Fibroblast of mammary gland (primary cell): Measurements from ENCODE around the gene CIT.

Experiments used
- DNase-seq: peaks from one replicate; pipeline ENCODE4 v3.0.0-alpha.2; 2010; ENCODE audit warnings: low read depth
- H3K4me3 ChIP-seq: 2 replicates; pipeline ENCODE4 v1.5.1; 2011; ENCODE audit warnings: low read depth, mild to moderate bottlenecking, low read length, moderate library complexity; ENCODE audit not compliant: control insufficient read depth
- TF ChIP-seq, protein P1 (sequence below): conservative IDR thresholded peaks from 2 replicates; pipeline ENCODE4 v1.5.1; 2011; ENCODE audit warnings: low read depth, low read length, inconsistent platforms; ENCODE audit not compliant: control insufficient read depth, insufficient read depth

CIT gene, protein sequence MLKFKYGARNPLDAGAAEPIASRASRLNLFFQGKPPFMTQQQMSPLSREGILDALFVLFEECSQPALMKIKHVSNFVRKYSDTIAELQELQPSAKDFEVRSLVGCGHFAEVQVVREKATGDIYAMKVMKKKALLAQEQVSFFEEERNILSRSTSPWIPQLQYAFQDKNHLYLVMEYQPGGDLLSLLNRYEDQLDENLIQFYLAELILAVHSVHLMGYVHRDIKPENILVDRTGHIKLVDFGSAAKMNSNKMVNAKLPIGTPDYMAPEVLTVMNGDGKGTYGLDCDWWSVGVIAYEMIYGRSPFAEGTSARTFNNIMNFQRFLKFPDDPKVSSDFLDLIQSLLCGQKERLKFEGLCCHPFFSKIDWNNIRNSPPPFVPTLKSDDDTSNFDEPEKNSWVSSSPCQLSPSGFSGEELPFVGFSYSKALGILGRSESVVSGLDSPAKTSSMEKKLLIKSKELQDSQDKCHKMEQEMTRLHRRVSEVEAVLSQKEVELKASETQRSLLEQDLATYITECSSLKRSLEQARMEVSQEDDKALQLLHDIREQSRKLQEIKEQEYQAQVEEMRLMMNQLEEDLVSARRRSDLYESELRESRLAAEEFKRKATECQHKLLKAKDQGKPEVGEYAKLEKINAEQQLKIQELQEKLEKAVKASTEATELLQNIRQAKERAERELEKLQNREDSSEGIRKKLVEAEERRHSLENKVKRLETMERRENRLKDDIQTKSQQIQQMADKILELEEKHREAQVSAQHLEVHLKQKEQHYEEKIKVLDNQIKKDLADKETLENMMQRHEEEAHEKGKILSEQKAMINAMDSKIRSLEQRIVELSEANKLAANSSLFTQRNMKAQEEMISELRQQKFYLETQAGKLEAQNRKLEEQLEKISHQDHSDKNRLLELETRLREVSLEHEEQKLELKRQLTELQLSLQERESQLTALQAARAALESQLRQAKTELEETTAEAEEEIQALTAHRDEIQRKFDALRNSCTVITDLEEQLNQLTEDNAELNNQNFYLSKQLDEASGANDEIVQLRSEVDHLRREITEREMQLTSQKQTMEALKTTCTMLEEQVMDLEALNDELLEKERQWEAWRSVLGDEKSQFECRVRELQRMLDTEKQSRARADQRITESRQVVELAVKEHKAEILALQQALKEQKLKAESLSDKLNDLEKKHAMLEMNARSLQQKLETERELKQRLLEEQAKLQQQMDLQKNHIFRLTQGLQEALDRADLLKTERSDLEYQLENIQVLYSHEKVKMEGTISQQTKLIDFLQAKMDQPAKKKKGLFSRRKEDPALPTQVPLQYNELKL (N-terminal part only)

DNA sequence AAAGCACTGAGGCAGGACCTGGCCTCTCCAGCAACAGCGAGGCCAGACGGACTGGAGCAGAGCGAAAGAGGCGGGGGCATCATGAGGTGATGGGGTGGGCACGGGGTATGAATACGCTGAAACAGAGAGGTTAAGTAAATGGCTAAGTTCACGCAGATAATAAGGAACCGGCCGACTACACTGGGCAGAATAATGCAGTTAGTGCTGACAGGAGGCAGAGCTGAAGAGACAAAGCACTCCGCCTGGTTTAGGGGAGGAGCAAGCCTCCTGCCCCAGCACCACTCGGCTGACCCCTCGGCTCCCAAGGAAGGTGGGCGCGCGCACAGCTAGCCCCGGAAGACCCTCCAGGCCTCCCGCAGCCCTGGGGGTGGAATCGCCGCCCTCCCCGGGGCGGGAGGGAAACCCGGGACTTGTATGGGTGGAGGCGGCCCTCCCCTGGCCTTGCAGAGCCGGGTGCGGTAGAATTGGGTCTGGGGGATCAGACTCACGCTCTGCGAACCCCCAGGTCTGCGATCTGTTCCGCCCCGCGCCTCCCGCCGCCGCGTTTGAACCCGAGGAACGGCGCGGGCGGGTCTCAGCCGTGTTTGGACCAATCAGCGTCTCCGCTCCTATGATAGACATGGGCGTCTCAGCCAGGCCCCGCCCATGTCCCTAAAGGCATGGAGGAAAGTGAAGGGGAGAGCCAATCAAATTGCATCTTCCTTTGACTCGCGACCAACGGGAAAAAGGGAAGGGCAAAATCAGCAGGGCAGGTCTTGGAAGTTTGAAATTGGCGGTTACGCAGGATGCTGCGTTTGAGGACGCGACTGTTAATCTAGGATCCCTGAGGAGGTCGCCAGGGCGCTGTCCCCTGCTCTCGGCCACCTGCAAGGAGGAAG is at the start of gene CIT:
TSS of gene CIT (minus strand) at position 560 of the 878 bp plus-strand sequence. CDS start 1,152 bp downstream, outside the sequence.
- TF ChIP-seq, protein P1, sequence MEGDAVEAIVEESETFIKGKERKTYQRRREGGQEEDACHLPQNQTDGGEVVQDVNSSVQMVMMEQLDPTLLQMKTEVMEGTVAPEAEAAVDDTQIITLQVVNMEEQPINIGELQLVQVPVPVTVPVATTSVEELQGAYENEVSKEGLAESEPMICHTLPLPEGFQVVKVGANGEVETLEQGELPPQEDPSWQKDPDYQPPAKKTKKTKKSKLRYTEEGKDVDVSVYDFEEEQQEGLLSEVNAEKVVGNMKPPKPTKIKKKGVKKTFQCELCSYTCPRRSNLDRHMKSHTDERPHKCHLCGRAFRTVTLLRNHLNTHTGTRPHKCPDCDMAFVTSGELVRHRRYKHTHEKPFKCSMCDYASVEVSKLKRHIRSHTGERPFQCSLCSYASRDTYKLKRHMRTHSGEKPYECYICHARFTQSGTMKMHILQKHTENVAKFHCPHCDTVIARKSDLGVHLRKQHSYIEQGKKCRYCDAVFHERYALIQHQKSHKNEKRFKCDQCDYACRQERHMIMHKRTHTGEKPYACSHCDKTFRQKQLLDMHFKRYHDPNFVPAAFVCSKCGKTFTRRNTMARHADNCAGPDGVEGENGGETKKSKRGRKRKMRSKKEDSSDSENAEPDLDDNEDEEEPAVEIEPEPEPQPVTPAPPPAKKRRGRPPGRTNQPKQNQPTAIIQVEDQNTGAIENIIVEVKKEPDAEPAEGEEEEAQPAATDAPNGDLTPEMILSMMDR = no peak
- peak; percentile 95 for DNase-seq
- peak within 1 kb of the TSS; percentile 93 for H3K4me3 ChIP-seq

DNA sequence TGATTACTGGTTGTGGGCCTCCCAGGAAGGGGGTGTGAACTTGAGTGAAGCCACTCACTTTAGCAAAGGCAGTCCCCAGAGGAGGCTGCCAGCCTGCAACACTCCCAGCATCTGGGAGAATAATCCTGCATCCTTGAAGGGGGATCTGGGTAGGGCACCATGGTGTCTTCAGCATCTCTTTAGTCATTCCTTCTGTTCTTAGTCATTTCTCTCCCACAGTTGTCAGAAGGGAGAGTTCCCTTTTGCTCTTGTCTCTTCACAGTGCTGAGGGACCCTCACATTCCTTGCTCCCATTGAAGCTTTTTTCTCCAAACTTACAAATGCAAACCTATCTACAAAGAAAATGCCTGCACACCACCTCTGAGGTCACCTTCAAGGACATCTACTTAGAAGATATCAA is 48.1 kb upstream of the CIT start:
- no peak overlapping the region for H3K4me3 ChIP-seq
- DNase-seq = no peak
- TF ChIP-seq, protein P1 = no peak

DNA sequence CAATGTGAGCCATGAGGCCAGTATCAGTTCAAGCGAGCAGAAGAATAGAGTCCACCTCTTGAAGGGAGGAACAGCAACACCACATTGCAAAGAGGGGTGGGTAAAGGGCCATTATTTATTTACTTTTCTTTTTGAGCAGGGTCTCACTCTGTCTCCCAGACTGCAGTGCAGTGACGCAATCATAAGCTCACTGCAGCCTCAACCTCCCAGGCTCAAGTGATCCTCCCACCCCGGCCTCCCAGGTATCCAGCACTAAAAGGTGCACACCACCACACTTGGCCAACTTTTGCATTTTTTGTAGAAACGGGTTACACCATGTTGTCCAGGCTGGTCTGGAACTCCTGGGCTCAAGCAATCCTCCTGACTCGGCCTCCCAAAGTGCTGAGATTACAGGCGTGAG is 42.9 kb upstream of the CIT start:
- TF ChIP-seq, protein P1 = no peak
- DNase-seq = no peak
- H3K4me3 ChIP-seq = no peak overlapping the region

DNA sequence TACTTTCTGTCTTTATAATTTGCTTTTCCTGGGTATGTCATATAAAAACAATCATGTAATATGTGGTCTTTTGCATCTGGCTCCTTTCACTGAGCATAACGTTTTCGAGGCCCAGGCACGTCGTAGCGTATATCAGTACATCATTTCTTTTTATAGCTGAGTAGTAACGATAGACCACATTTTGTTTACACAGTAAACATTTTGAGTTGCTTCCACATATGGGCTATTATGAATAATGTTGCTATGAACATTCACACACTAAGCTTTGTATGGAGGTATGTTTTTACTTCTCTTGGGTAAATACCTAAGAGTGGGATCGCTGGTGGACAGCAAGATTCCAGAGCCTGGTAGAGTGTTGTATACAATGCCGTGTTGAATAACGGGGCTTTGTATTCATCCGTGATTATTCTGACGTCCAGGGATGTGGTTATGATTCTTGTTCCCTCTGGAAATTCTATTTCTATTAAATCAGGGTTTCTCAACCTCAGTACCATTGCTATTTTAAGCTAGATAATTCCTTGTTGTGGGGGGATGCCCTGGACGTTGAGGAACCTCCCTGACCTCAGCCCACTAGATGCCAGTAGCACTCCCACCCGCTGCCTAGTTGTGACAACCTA is 38.9 kb upstream of the CIT start:
- TF ChIP-seq, protein P1 = no peak
- DNase-seq = no peak
- no peak overlapping the region for H3K4me3 ChIP-seq

DNA sequence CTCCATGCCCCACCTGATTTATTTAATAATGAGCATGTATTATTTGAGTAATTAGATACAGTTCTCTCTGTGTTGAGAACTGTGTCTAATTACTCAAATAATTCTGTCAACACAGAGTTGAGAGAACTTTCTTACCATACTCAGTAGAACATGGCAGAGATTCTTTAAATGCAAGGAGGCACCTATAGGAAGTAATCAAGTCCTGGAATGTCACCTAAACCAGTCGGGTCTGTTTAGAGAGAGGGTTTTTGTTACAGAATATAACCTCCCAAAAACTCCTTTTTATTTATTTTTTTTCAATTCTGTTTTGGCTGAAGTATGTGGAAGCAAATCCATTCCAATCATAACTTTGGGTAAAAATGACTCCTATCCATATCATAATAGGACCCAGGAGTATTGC is 37.5 kb upstream of the CIT start:
- TF ChIP-seq, protein P1 = no peak
- no peak overlapping the region for H3K4me3 ChIP-seq
- DNase-seq = no peak
